Activated T-helper 2 cell treated with anti-CD3 and anti-CD28 coated beads, Interferon-gamma antibody, Interleukin-2, Interleukin-4, amounts not matched to agents 10 μg/mL and 5 μg/mL and 100 μg/mL, durations not matched to agents 14 hours and 24 hours and 36 hours (primary cell): ENCODE results near the gene SFXN2. TPM values are rescaled to one million over a fixed set of nuclear protein-coding genes. Genes with fewer than 3 reads are reported as not detected.
"Not testable (repeated sequence)": the region's sequence is repeated elsewhere in the genome, so short reads cannot be mapped to it uniquely, and the experiment has no call there.

Experiments used
- DNase-seq: peaks from one replicate; pipeline ENCODE4 v3.0.0; 2021; ENCODE audit warnings: low spot score
- H3K27ac Mint-ChIP-seq: one replicate; pipeline ENCODE4 v1.8.0; 2021; ENCODE audit warnings: mixed read lengths
- H3K27me3 Mint-ChIP-seq: one replicate; pipeline ENCODE4 v1.8.0; 2021; ENCODE audit warnings: low read depth, mixed read lengths
- H3K36me3 Mint-ChIP-seq: one replicate; pipeline ENCODE4 v1.8.0; 2021; ENCODE audit warnings: low read depth, mixed read lengths
- H3K4me1 Mint-ChIP-seq: one replicate; pipeline ENCODE4 v1.8.0; 2021; ENCODE audit warnings: low read depth, mixed read lengths
- H3K4me3 Mint-ChIP-seq: one replicate; pipeline ENCODE4 v1.8.0; 2021; ENCODE audit warnings: low read depth, mild to moderate bottlenecking, moderate library complexity, mixed read lengths
- H3K9me3 Mint-ChIP-seq: one replicate; pipeline ENCODE4 v1.8.0; 2021; ENCODE audit warnings: mixed read lengths
- intact Hi-C: fragments of 100-400 bp; cut with micrococcal nuclease; formaldehyde crosslinking; loops from one replicate; pipeline ENCODE4 v1.15.1; 2023
- total RNA-seq: library from RNA; stranded (reverse); gene quantifications from 2 replicates; pipeline ENCODE4 v1.2.3, GENCODE V29; 2022

The SFXN2 gene
- total RNA-seq, 1 donor from 2014 or later = 52.2 TPM

GRCh38 chr10:102695401-102695800 is 19.0 kb upstream of the SFXN2 start:
- H3K27ac Mint-ChIP-seq, DNase-seq, H3K27me3 Mint-ChIP-seq, H3K9me3 Mint-ChIP-seq, intact Hi-C loops, H3K4me3 Mint-ChIP-seq, H3K4me1 Mint-ChIP-seq: not testable (repeated sequence)
- H3K36me3 Mint-ChIP-seq = peaks cover 38% of the 10 kb centered on the region

GRCh38 chr10:102696736-102697135 is 17.7 kb upstream of the SFXN2 start:
- no peak for DNase-seq
- Mint-ChIP-seq H3K4me3 (no peak overlapping the region), H3K27me3 (no peaks in the 10 kb centered on the region), H3K9me3 (no peaks in the 10 kb centered on the region), H3K36me3 (peaks cover 38% of the 10 kb centered on the region), H3K4me1 (peaks cover 3% of the 10 kb centered on the region), H3K27ac (no peak overlapping the region)
- intact Hi-C loops = no loop called here

GRCh38 chr10:102698894-102699293 is 15.5 kb upstream of the SFXN2 start:
- Mint-ChIP-seq H3K9me3 (no peaks in the 10 kb centered on the region), H3K27me3 (no peaks in the 10 kb centered on the region), H3K4me3 (no peak overlapping the region), H3K27ac (no peak overlapping the region), H3K4me1 (peaks cover 3% of the 10 kb centered on the region), H3K36me3 (peaks cover 42% of the 10 kb centered on the region)
- intact Hi-C loops = no loop called here
- no peak for DNase-seq

GRCh38 chr10:102701272-102701671 is 13.2 kb upstream of the SFXN2 start:
- H3K9me3 Mint-ChIP-seq = no peaks in the 10 kb centered on the region
- no peak overlapping the region for H3K27ac Mint-ChIP-seq
- no peaks in the 10 kb centered on the region for H3K27me3 Mint-ChIP-seq
- peaks cover 15% of the 10 kb centered on the region for H3K4me1 Mint-ChIP-seq
- DNase-seq = no peak
- H3K4me3 Mint-ChIP-seq = no peak overlapping the region
- intact Hi-C loops = no loop called here
- H3K36me3 Mint-ChIP-seq = peaks cover 41% of the 10 kb centered on the region

GRCh38 chr10:102701796-102702195 is 12.6 kb upstream of the SFXN2 start:
- Mint-ChIP-seq H3K4me3 (no peak overlapping the region), H3K9me3 (no peaks in the 10 kb centered on the region), H3K27me3 (no peaks in the 10 kb centered on the region), H3K27ac (no peak overlapping the region), H3K36me3 (peaks cover 35% of the 10 kb centered on the region), H3K4me1 (peaks cover 17% of the 10 kb centered on the region)
- intact Hi-C loops = loop anchor here (1.0 kb wide), 2 partner anchors 9 to 40 kb away; no protein-coding TSS in a partner anchor
- no peak for DNase-seq

GRCh38 chr10:102702742-102703141 is 11.7 kb upstream of the SFXN2 start:
- Mint-ChIP-seq H3K9me3 (no peaks in the 10 kb centered on the region), H3K4me3 (no peak overlapping the region), H3K4me1 (peaks cover 21% of the 10 kb centered on the region), H3K36me3 (peaks cover 31% of the 10 kb centered on the region), H3K27me3 (no peaks in the 10 kb centered on the region), H3K27ac (peak overlapping the region; percentile 46)
- intact Hi-C loops = loop anchor here (1.0 kb wide), 2 partner anchors 8 to 41 kb away; no protein-coding TSS in a partner anchor
- no peak for DNase-seq

- Mint-ChIP-seq H3K36me3 (peaks cover 14% of the 10 kb centered on the region), H3K9me3 (no peaks in the 10 kb centered on the region), H3K4me1 (peaks cover 24% of the 10 kb centered on the region), H3K27ac (peak overlapping the region; percentile 85), H3K4me3 (peak overlapping the region; percentile 10), H3K27me3 (no peaks in the 10 kb centered on the region)
- no peak for DNase-seq
- intact Hi-C loops = no loop called here
Observed at GRCh38 chr10:102704915-102705314, 9.5 kb upstream of the SFXN2 start.

- intact Hi-C loops = no loop called here
- Mint-ChIP-seq H3K27ac (peak overlapping the region; percentile 85), H3K9me3 (no peaks in the 10 kb centered on the region), H3K4me3 (no peak overlapping the region), H3K27me3 (no peaks in the 10 kb centered on the region), H3K36me3 (peaks cover 12% of the 10 kb centered on the region), H3K4me1 (peaks cover 30% of the 10 kb centered on the region)
- no peak for DNase-seq
Observed at GRCh38 chr10:102705531-102705930, 8.9 kb upstream of the SFXN2 start.

GRCh38 chr10:102710609-102711008 is 3.8 kb upstream of the SFXN2 start:
- Mint-ChIP-seq H3K9me3 (no peaks in the 10 kb centered on the region), H3K27me3 (no peaks in the 10 kb centered on the region), H3K27ac (peak overlapping the region; percentile 93), H3K4me3 (peak overlapping the region; percentile 34), H3K36me3 (peaks cover 3% of the 10 kb centered on the region), H3K4me1 (peaks cover 48% of the 10 kb centered on the region)
- intact Hi-C loops = loop anchor here (1.0 to 5.0 kb wide), 3 partner anchors 8 to 558 kb away; partner anchors contain the start of gene NOLC1
- no peak for DNase-seq

- H3K27me3 Mint-ChIP-seq = no peaks in the 10 kb centered on the region
- peak overlapping the region; percentile 77 for H3K27ac Mint-ChIP-seq
Observed at GRCh38 chr10:102712089-102712488, 2.3 kb upstream of the SFXN2 start.

GRCh38 chr10:102712843-102713538 is 1.4 kb upstream of the SFXN2 start:
- H3K36me3 Mint-ChIP-seq = peaks cover 22% of the 10 kb centered on the region
- intact Hi-C loops = loop anchor here (5.0 kb wide), 2 partner anchors 41 to 561 kb away; partner anchors contain the start of gene NOLC1
- no peaks in the 10 kb centered on the region for H3K27me3 Mint-ChIP-seq
- no peaks in the 10 kb centered on the region for H3K9me3 Mint-ChIP-seq
- H3K4me1 Mint-ChIP-seq = peaks cover 51% of the 10 kb centered on the region
- peak overlapping the region; percentile 92 for H3K4me3 Mint-ChIP-seq
- peak overlapping the region; percentile 92 for H3K27ac Mint-ChIP-seq
- no peak for DNase-seq

More at GRCh38 chr10:102712089-102712488, 2.3 kb upstream of the SFXN2 start:
- intact Hi-C loops = loop anchor here (5.0 kb wide), 2 partner anchors 40 to 560 kb away; partner anchors contain the start of gene NOLC1
- no peak for DNase-seq
- Mint-ChIP-seq H3K4me1 (peaks cover 50% of the 10 kb centered on the region), H3K36me3 (peaks cover 13% of the 10 kb centered on the region), H3K9me3 (no peaks in the 10 kb centered on the region), H3K4me3 (peak overlapping the region; percentile 49)

- H3K4me3 Mint-ChIP-seq = peak overlapping the region; percentile 92
- peaks cover 52% of the 10 kb centered on the region for H3K4me1 Mint-ChIP-seq
- H3K27me3 Mint-ChIP-seq = no peaks in the 10 kb centered on the region
- peaks cover 24% of the 10 kb centered on the region for H3K36me3 Mint-ChIP-seq
- no peaks in the 10 kb centered on the region for H3K9me3 Mint-ChIP-seq
- intact Hi-C loops = loop anchor here (5.0 kb wide), 2 partner anchors 41 to 561 kb away; partner anchors contain the start of gene NOLC1
- peak overlapping the region; percentile 92 for H3K27ac Mint-ChIP-seq
- DNase-seq = no peak
Observed at GRCh38 chr10:102713539-102713813, 960 bp upstream of the SFXN2 start.

- DNase-seq = peak; percentile 96
- Mint-ChIP-seq H3K9me3 (no peaks in the 10 kb centered on the region), H3K27me3 (no peaks in the 10 kb centered on the region), H3K36me3 (peaks cover 24% of the 10 kb centered on the region), H3K4me1 (peaks cover 55% of the 10 kb centered on the region), H3K4me3 (peak within 1 kb of the TSS; percentile 92), H3K27ac (peak within 1 kb of the TSS; percentile 92)
- intact Hi-C loops = loop anchor here (1.0 to 5.0 kb wide), 5 partner anchors 29 to 562 kb away; partner anchors contain the start of genes NOLC1, SUFU and WBP1L
Observed at GRCh38 chr10:102713814-102714620, 419 bp upstream of the SFXN2 start, which contains the start of gene ARL3. ARL3 (minus strand) TSS chr10:102714397; CDS start chr10:102714275, 122 bp downstream.
